PC-3 (cell line): Measurements from ENCODE around the gene SPTSSB. TPM values are rescaled to one million over a fixed set of nuclear protein-coding genes. Genes with fewer than 3 reads are reported as not detected.

Source experiments
- ATAC-seq: fragments of 200-7000 bp; cut with Tn5 transposase; 2 replicates; pipeline ENCODE4 v1.9.1; 2020; ENCODE audit warnings: mild to moderate bottlenecking, moderate library complexity
- BruUV-seq: library from RNA; stranded (reverse); fragments of 400-500 nt; replicated peaks from 2 replicates; lab custom pipeline; 2021; lab: Mats Ljungman, UMichigan
- CTCF ChIA-PET: fragments of 300-600 bp; sonication (Branson Sonifier 250); formaldehyde crosslinking; loops from one replicate; lab custom pipeline; 2022; ENCODE audit warnings: antibody characterized with exemption; lab: Charles Lee
- POLR2A ChIA-PET: fragments of 300-600 bp; sonication (Branson Sonifier 250); formaldehyde crosslinking; loops from one replicate; lab custom pipeline; 2022; ENCODE audit warnings: antibody characterized with exemption; ENCODE audit not compliant: unreplicated experiment; lab: Charles Lee
- DNase-seq: peaks from one replicate; pipeline ENCODE4 v3.0.0-alpha.2; 2015
- H2AFZ ChIP-seq: fragments of 300-600 bp; sonication (generic); 2 replicates; pipeline ENCODE4 v1.6.0; 2016; ENCODE audit warnings: antibody characterized with exemption, low read length
- H3F3A ChIP-seq: fragments of 300-600 bp; sonication (generic); one replicate; pipeline ENCODE4 v1.6.0; 2017; ENCODE audit warnings: antibody characterized with exemption, low read length, control low read depth, mild to moderate bottlenecking; ENCODE audit not compliant: unreplicated experiment
- H3K27ac ChIP-seq: fragments of 300-600 bp; sonication (generic); 2 replicates; pipeline ENCODE4 v1.5.1; 2016; ENCODE audit warnings: mild to moderate bottlenecking, low read length
- H3K27me3 ChIP-seq: fragments of 300-600 bp; sonication (generic); 2 replicates; pipeline ENCODE4 v1.6.1; 2016; ENCODE audit warnings: low read length, mixed read lengths
- H3K36me3 ChIP-seq: fragments of 300-600 bp; sonication (generic); 2 replicates; pipeline ENCODE4 v1.6.1; 2016; ENCODE audit warnings: low read depth, mixed run types, low read length, mixed read lengths
- H3K4me1 ChIP-seq: fragments of 300-600 bp; sonication (generic); 2 replicates; pipeline ENCODE4 v1.5.1; 2016; ENCODE audit warnings: low read length; ENCODE audit not compliant: insufficient read depth
- H3K4me2 ChIP-seq: fragments of 300-600 bp; sonication (generic); 2 replicates; pipeline ENCODE4 v1.6.0; 2016; ENCODE audit warnings: low read length
- H3K4me3 ChIP-seq: fragments of 300-600 bp; sonication (generic); 2 replicates; pipeline ENCODE4 v1.5.1; 2016; ENCODE audit warnings: mild to moderate bottlenecking, low read length, mixed read lengths
- H3K79me2 ChIP-seq: fragments of 300-600 bp; sonication (generic); 2 replicates; pipeline ENCODE4 v1.6.1; 2017; ENCODE audit warnings: low read length, mixed read lengths
- H3K9ac ChIP-seq: fragments of 300-600 bp; sonication (generic); 2 replicates; pipeline ENCODE4 v1.6.0; 2016; ENCODE audit warnings: mild to moderate bottlenecking, low read length
- H3K9me2 ChIP-seq: fragments of 300-600 bp; sonication (generic); replicated peaks from 2 replicates; pipeline ENCODE4 v1.6.1; 2016; ENCODE audit warnings: mixed run types, low read length, mixed read lengths
- H3K9me3 ChIP-seq: fragments of 300-600 bp; sonication (generic); 2 replicates; pipeline ENCODE4 v1.6.1; 2016; ENCODE audit warnings: low read length, mixed read lengths
- H4K20me1 ChIP-seq: fragments of 300-600 bp; sonication (generic); 2 replicates; pipeline ENCODE4 v1.6.1; 2016; ENCODE audit warnings: low read length, mixed read lengths
- CTCF ChIP-seq: fragments of 300-600 bp; sonication (generic); conservative IDR thresholded peaks from 2 replicates; pipeline ENCODE4 v1.5.1; 2017; ENCODE audit warnings: antibody characterized with exemption, low read depth, mild to moderate bottlenecking, low read length
- EZH2 ChIP-seq: fragments of 300-600 bp; sonication (generic); IDR thresholded peaks from one replicate; pipeline ENCODE4 v1.6.1; 2017; ENCODE audit warnings: antibody characterized with exemption, mild to moderate bottlenecking, low read length; ENCODE audit not compliant: unreplicated experiment
- EZH2phosphoT487 ChIP-seq: fragments of 300-600 bp; sonication (generic); IDR thresholded peaks from 2 replicates; pipeline ENCODE4 v1.6.1; 2018; ENCODE audit warnings: mild to moderate bottlenecking, antibody characterized with exemption, low read length, borderline replicate concordance
- intact Hi-C: fragments of 100-400 bp; cut with micrococcal nuclease; formaldehyde crosslinking; loops from 2 replicates; pipeline ENCODE4 v1.9.0; 2023
- total RNA-seq: library from RNA; depleted of rRNA; stranded (reverse); fragments of >200 nt; gene quantifications from 2 replicates; pipeline ENCODE4 v1.2.3, GENCODE V29; 2014

Gene SPTSSB
- total RNA-seq, 1 experiment from 2014 or later: 78.0 TPM

GRCh38 chr3:161393310-161393709, 22.0 kb upstream of the SPTSSB start:
- intact Hi-C loops: no loop called here
- DNase-seq: no peak
- no peaks in the 10 kb centered on the region for H3K27me3 ChIP-seq

GRCh38 chr3:161392853-161393252, 21.5 kb upstream of the SPTSSB start:
- Histone ChIP-seq H4K20me1 (no peaks in the 10 kb centered on the region), H3K4me2 (no peak overlapping the region), H3K9me2 (no peaks in the 10 kb centered on the region), H3K79me2 (no peaks in the 10 kb centered on the region), H2AFZ (no peak overlapping the region), H3K36me3 (no peaks in the 10 kb centered on the region), H3F3A (no peaks in the 10 kb centered on the region), H3K4me1 (peaks cover 12% of the 10 kb centered on the region), H3K9ac (no peak overlapping the region), H3K27ac (no peak overlapping the region), H3K27me3 (no peaks in the 10 kb centered on the region), H3K9me3 (no peaks in the 10 kb centered on the region), H3K4me3 (no peak overlapping the region)
- no peak for TF ChIP-seq CTCF
- TF ChIP-seq EZH2phosphoT487: no peak
- no peak for TF ChIP-seq EZH2
- no peak for ATAC-seq
- no peak for DNase-seq
- POLR2A ChIA-PET: interaction anchor here (0.7 kb wide), 1 partner anchor 42 kb away, joined by 4 read pairs; no protein-coding TSS in a partner anchor
- no TSS peak for BruUV-seq
- CTCF ChIA-PET: interaction anchor here (0.6 kb wide), 1 partner anchor 472 kb away, joined by 3 read pairs; no protein-coding TSS in a partner anchor
- intact Hi-C loops: no loop called here

More at GRCh38 chr3:161393310-161393709, 22.0 kb upstream of the SPTSSB start:
- Histone ChIP-seq H3K4me2 (no peak overlapping the region), H3F3A (no peaks in the 10 kb centered on the region), H3K9ac (no peak overlapping the region), H3K36me3 (no peaks in the 10 kb centered on the region), H3K4me1 (peaks cover 11% of the 10 kb centered on the region), H3K79me2 (no peaks in the 10 kb centered on the region), H3K9me3 (no peaks in the 10 kb centered on the region), H3K27ac (no peak overlapping the region), H3K4me3 (no peak overlapping the region), H2AFZ (no peak overlapping the region), H4K20me1 (no peaks in the 10 kb centered on the region), H3K9me2 (no peaks in the 10 kb centered on the region)
- ChIA-PET POLR2A (interaction anchor here (0.7 kb wide), 1 partner anchor 43 kb away, joined by 4 read pairs; no protein-coding TSS in a partner anchor), CTCF (interaction anchor here (0.6 kb wide), 1 partner anchor 472 kb away, joined by 3 read pairs; no protein-coding TSS in a partner anchor)
- no peak for ATAC-seq
- TF ChIP-seq EZH2 (no peak), CTCF (no peak), EZH2phosphoT487 (no peak)
- BruUV-seq: no TSS peak

DNA sequence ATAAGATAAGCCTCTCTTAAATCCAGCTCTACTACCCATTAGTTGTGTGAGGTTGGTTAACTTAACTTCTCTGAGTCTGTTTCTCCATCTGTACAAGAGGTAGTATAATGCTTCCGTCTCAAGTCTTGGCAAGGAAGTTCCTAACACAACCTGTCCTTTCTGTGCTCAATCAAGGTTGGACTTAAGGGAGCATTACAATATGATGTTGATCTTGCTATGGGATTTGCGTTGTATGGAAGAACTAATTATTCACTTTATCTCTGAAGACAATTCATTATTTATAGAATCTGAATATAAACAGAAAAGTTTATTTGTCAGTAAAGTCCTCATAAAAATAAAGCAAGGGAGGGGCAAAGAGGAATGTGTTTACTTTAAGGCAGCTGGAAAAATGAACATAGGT, 18.9 kb upstream of the SPTSSB start:
- no peaks in the 10 kb centered on the region for H3K27me3 ChIP-seq
- no peak overlapping the region for H3K9ac ChIP-seq
- CTCF ChIA-PET: no interaction called here
- H3K9me2 ChIP-seq: no peaks in the 10 kb centered on the region
- H3K4me3 ChIP-seq: no peak overlapping the region
- ATAC-seq (no peak), DNase-seq (no peak)
- no peaks in the 10 kb centered on the region for H3K79me2 ChIP-seq
- intact Hi-C loops: no loop called here
- H3K4me2 ChIP-seq: no peak overlapping the region
- H3K9me3 ChIP-seq: no peaks in the 10 kb centered on the region
- H3K27ac ChIP-seq: no peak overlapping the region
- POLR2A ChIA-PET: no interaction called here
- peaks cover 12% of the 10 kb centered on the region for H3K4me1 ChIP-seq
- no peaks in the 10 kb centered on the region for H4K20me1 ChIP-seq
- no peaks in the 10 kb centered on the region for H3K36me3 ChIP-seq
- H3F3A ChIP-seq: no peaks in the 10 kb centered on the region
- TF ChIP-seq CTCF (no peak), EZH2 (no peak), EZH2phosphoT487 (no peak)
- BruUV-seq: no TSS peak
- no peak overlapping the region for H2AFZ ChIP-seq
